ENCODE data around the gene P3H4. TPM values are rescaled to one million over a fixed set of nuclear protein-coding genes. Genes with fewer than 3 reads are reported as not detected.

The P3H4 gene
- polyA plus RNA-seq, 2 of the 4 experiments (the other 2 are of a cell fraction) = 36.0 to 52.8 TPM

GRCh38 chr17:41777574-41778188, 34.1 kb downstream of the P3H4 start:
- DNase-seq (ENCODE audit: low read depth in 1 of 2, low spot score in 1 of 2) (peak; percentile 93 to 98), ATAC-seq (peak; percentile 81), FAIRE-seq (peak; percentile 94)
- CTCF ChIA-PET = interaction anchor here (0.8 to 96.0 kb wide), 5 partner anchors 10 to 117 kb away, joined by 3 to 3262 read pairs (median 5); partner anchors contain the start of genes FKBP10, GAST, HAP1 and JUP
- Histone ChIP-seq H3K4me1 (peaks cover 90% of the 10 kb centered on the region), H3K27ac (peak overlapping the region; percentile 89 to 93), H3K9me3 (no peaks in the 10 kb centered on the region), H3K4me3 (peak overlapping the region; percentile 8; the same call in 1 of the 3 replicates), H3K4me2 (peak overlapping the region; percentile 87)
- POLR2A ChIA-PET = interaction anchor here (0.5 to 3.2 kb wide), 15 partner anchors 8 to 1362 kb away, joined by 3 to 55 read pairs (median 4); partner anchors contain the start of genes ACLY, EIF1, HAP1 and JUP
- WGBS (ENCODE audit: missing lambda C conversion rate) = 1% methylated on average over 12 of the region's 12 CpGs
- TF ChIP-seq PHF8 (IDR thresholded peaks at IDR 0.05; ENCODE audit: borderline replicate concordance, low read depth) (no peak), KDM5A (IDR thresholded peaks at IDR 0.05) (no peak), FOSB (CRISPR knock-in tag; IDR thresholded peaks at IDR 0.05) (no peak; the same call in 1 of the 2 replicates), SMC3 (IDR thresholded peaks at IDR 0.05) (no peak; the same call in 2 of the 3 replicates), NR3C1 (IDR thresholded peaks at IDR 0.05) (no peak), ZNF302 (CRISPR knock-in tag; IDR thresholded peaks at IDR 0.05) (no peak), GATA3 (IDR thresholded peaks at IDR 0.05; ENCODE audit: borderline replicate concordance) (peak; percentile 81), BCL3 (IDR thresholded peaks at IDR 0.05) (peak; percentile 84), ZC3H11A (IDR thresholded peaks at IDR 0.05) (no peak), ESRRA (IDR thresholded peaks at IDR 0.05; ENCODE audit: borderline replicate concordance, low read length) (0 out of 2 replicates have a peak, but pooled peaks have one; percentile 41), FOSL2 (IDR thresholded peaks at IDR 0.05) (0 out of 2 replicates have a peak, but pooled peaks have one; percentile 17), FOSL2 (CRISPR knock-in tag; IDR thresholded peaks at IDR 0.05) (peak; percentile 79), FOXS1 (CRISPR knock-in tag; IDR thresholded peaks at IDR 0.05) (peak; percentile 79; the same call in 1 of the 2 replicates), CEBPB (IDR thresholded peaks at IDR 0.05) (peak; percentile 9 to 11; a peak in 1 of 4 replicates), HOXB13 (CRISPR knock-in tag; IDR thresholded peaks at IDR 0.05; ENCODE audit: low read depth) (0 out of 2 replicates have a peak, but pooled peaks have one; percentile 11), POLR2A (IDR thresholded peaks at IDR 0.05; ENCODE audit: low read length) (peak; percentile 25; the same call in 1 of the 2 replicates), RARB (CRISPR knock-in tag; IDR thresholded peaks at IDR 0.05) (peak; percentile 44; the same call in 1 of the 2 replicates), MAZ (IDR thresholded peaks at IDR 0.05; ENCODE audit: borderline replicate concordance, low read depth, low read length) (0 out of 2 replicates have a peak, but pooled peaks have one; percentile 51), ZSCAN20 (CRISPR knock-in tag; IDR thresholded peaks at IDR 0.05) (peak; percentile 87), JUN (IDR thresholded peaks at IDR 0.05) (peak; percentile 87 to 94), JUNB (IDR thresholded peaks at IDR 0.05) (peak; percentile 65), HOXB5 (CRISPR knock-in tag; IDR thresholded peaks at IDR 0.05) (no peak), EHF (CRISPR knock-in tag; IDR thresholded peaks at IDR 0.05) (peak; percentile 81), EP300 (IDR thresholded peaks at IDR 0.05) (peak; percentile 86 to 90; a peak in 4 of 5 replicates)
- TF ChIP-seq, protein P1, sequence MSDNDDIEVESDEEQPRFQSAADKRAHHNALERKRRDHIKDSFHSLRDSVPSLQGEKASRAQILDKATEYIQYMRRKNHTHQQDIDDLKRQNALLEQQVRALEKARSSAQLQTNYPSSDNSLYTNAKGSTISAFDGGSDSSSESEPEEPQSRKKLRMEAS (IDR thresholded peaks at IDR 0.05) = peak; percentile 73
- TF ChIP-seq, protein P2, sequence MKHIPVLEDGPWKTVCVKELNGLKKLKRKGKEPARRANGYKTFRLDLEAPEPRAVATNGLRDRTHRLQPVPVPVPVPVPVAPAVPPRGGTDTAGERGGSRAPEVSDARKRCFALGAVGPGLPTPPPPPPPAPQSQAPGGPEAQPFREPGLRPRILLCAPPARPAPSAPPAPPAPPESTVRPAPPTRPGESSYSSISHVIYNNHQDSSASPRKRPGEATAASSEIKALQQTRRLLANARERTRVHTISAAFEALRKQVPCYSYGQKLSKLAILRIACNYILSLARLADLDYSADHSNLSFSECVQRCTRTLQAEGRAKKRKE (CRISPR knock-in tag; IDR thresholded peaks at IDR 0.05; ENCODE audit: low read depth) = peak; percentile 70; the same call in 1 of the 2 replicates
- TF ChIP-seq, protein P3, sequence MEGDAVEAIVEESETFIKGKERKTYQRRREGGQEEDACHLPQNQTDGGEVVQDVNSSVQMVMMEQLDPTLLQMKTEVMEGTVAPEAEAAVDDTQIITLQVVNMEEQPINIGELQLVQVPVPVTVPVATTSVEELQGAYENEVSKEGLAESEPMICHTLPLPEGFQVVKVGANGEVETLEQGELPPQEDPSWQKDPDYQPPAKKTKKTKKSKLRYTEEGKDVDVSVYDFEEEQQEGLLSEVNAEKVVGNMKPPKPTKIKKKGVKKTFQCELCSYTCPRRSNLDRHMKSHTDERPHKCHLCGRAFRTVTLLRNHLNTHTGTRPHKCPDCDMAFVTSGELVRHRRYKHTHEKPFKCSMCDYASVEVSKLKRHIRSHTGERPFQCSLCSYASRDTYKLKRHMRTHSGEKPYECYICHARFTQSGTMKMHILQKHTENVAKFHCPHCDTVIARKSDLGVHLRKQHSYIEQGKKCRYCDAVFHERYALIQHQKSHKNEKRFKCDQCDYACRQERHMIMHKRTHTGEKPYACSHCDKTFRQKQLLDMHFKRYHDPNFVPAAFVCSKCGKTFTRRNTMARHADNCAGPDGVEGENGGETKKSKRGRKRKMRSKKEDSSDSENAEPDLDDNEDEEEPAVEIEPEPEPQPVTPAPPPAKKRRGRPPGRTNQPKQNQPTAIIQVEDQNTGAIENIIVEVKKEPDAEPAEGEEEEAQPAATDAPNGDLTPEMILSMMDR (IDR thresholded peaks at IDR 0.05) = no peak
- TF ChIP-seq, protein P4, sequence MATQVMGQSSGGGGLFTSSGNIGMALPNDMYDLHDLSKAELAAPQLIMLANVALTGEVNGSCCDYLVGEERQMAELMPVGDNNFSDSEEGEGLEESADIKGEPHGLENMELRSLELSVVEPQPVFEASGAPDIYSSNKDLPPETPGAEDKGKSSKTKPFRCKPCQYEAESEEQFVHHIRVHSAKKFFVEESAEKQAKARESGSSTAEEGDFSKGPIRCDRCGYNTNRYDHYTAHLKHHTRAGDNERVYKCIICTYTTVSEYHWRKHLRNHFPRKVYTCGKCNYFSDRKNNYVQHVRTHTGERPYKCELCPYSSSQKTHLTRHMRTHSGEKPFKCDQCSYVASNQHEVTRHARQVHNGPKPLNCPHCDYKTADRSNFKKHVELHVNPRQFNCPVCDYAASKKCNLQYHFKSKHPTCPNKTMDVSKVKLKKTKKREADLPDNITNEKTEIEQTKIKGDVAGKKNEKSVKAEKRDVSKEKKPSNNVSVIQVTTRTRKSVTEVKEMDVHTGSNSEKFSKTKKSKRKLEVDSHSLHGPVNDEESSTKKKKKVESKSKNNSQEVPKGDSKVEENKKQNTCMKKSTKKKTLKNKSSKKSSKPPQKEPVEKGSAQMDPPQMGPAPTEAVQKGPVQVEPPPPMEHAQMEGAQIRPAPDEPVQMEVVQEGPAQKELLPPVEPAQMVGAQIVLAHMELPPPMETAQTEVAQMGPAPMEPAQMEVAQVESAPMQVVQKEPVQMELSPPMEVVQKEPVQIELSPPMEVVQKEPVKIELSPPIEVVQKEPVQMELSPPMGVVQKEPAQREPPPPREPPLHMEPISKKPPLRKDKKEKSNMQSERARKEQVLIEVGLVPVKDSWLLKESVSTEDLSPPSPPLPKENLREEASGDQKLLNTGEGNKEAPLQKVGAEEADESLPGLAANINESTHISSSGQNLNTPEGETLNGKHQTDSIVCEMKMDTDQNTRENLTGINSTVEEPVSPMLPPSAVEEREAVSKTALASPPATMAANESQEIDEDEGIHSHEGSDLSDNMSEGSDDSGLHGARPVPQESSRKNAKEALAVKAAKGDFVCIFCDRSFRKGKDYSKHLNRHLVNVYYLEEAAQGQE (IDR thresholded peaks at IDR 0.05) = no peak
- TF ChIP-seq, protein P5, sequence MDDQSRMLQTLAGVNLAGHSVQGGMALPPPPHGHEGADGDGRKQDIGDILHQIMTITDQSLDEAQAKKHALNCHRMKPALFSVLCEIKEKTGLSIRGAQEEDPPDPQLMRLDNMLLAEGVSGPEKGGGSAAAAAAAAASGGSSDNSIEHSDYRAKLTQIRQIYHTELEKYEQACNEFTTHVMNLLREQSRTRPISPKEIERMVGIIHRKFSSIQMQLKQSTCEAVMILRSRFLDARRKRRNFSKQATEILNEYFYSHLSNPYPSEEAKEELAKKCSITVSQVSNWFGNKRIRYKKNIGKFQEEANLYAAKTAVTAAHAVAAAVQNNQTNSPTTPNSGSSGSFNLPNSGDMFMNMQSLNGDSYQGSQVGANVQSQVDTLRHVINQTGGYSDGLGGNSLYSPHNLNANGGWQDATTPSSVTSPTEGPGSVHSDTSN (IDR thresholded peaks at IDR 0.05) = peak; percentile 78; the same call in 1 of the 2 replicates

Data from A549 (cell line).